A673 (cell line): ENCODE data around the gene ZNF286A. TPM values are rescaled to one million over a fixed set of nuclear protein-coding genes. Genes with fewer than 3 reads are reported as not detected.

Experiments
- BruUV-seq: library from RNA; stranded (reverse); fragments of 400-500 nt; replicated peaks from 2 replicates; lab custom pipeline; 2021; lab: Mats Ljungman, UMichigan
- CTCF ChIA-PET: fragments of 300-600 bp; sonication (Branson Sonifier 250); formaldehyde crosslinking; loops from one replicate; lab custom pipeline; 2022; ENCODE audit warnings: antibody characterized with exemption; lab: Charles Lee
- POLR2A ChIA-PET: fragments of 300-600 bp; sonication (Branson Sonifier 250); formaldehyde crosslinking; loops from one replicate; lab custom pipeline; 2022; ENCODE audit warnings: antibody characterized with exemption; ENCODE audit not compliant: low non-redundant PET; lab: Charles Lee
- DNase-seq: peaks from one replicate; pipeline ENCODE4 v3.0.0-alpha.2; 2015; ENCODE audit warnings: low spot score
- H3K27ac ChIP-seq: fragments of 200-600 bp; sonication (generic); 2 replicates; pipeline ENCODE4 v1.5.1; 2016; ENCODE audit warnings: mixed run types, low read depth, mild to moderate bottlenecking, mixed read lengths, antibody characterized with exemption, low read length; ENCODE audit not compliant: poor library complexity, severe bottlenecking
- H3K27me3 ChIP-seq: fragments of 200-600 bp; sonication (generic); replicated peaks from 2 replicates; pipeline ENCODE4 v1.6.1; 2017; ENCODE audit warnings: mixed run types, low read depth, mild to moderate bottlenecking, mixed read lengths, antibody characterized with exemption, low read length; ENCODE audit not compliant: insufficient read depth, poor library complexity
- H3K36me3 ChIP-seq: fragments of 200-600 bp; sonication (generic); 2 replicates; pipeline ENCODE4 v1.6.1; 2016; ENCODE audit warnings: mixed run types, mild to moderate bottlenecking, mixed read lengths, antibody characterized with exemption, low read length; ENCODE audit not compliant: insufficient read depth, poor library complexity, severe bottlenecking
- H3K4me1 ChIP-seq: fragments of 200-600 bp; sonication (generic); 2 replicates; pipeline ENCODE4 v1.6.1; 2017; ENCODE audit warnings: mixed run types, mild to moderate bottlenecking, mixed read lengths, antibody characterized with exemption, low read length; ENCODE audit not compliant: insufficient read depth, poor library complexity, severe bottlenecking
- H3K4me3 ChIP-seq: fragments of 200-600 bp; sonication (generic); 2 replicates; pipeline ENCODE4 v1.5.1; 2016; ENCODE audit warnings: low read depth, mixed run types, mild to moderate bottlenecking, mixed read lengths, low read length; ENCODE audit not compliant: poor library complexity, severe bottlenecking
- H3K9me3 ChIP-seq: fragments of 200-600 bp; sonication (generic); 2 replicates; pipeline ENCODE4 v1.6.1; 2016; ENCODE audit warnings: mixed run types, low read depth, mild to moderate bottlenecking, mixed read lengths, antibody characterized with exemption, low read length; ENCODE audit not compliant: poor library complexity, severe bottlenecking
- EZH2 ChIP-seq: fragments of 200-600 bp; sonication (generic); IDR thresholded peaks from 2 replicates; pipeline ENCODE4 v1.6.1; 2017; ENCODE audit warnings: borderline replicate concordance, low read depth, mild to moderate bottlenecking, mixed read lengths, antibody characterized with exemption, low read length; ENCODE audit not compliant: poor library complexity, severe bottlenecking
- intact Hi-C: fragments of 100-400 bp; cut with micrococcal nuclease; formaldehyde crosslinking; loops from one replicate; pipeline ENCODE4 v1.10.0; 2022; ENCODE audit not compliant: unreplicated experiment
- total RNA-seq: library from RNA; stranded (reverse); gene quantifications from 2 replicates; pipeline ENCODE4 v1.2.3, GENCODE V29; 2021
- TF ChIP-seq, protein P1 (sequence below): fragments of 300-800, 200-600 bp; sonication (generic); conservative IDR thresholded peaks from 2 replicates; pipeline ENCODE4 v1.5.1; 2017; ENCODE audit warnings: low read depth, mild to moderate bottlenecking, antibody characterized with exemption, low read length, moderate library complexity, mixed read lengths

The ZNF286A gene
- total RNA-seq, 1 experiment from 2014 or later = 82.0 TPM

DNA sequence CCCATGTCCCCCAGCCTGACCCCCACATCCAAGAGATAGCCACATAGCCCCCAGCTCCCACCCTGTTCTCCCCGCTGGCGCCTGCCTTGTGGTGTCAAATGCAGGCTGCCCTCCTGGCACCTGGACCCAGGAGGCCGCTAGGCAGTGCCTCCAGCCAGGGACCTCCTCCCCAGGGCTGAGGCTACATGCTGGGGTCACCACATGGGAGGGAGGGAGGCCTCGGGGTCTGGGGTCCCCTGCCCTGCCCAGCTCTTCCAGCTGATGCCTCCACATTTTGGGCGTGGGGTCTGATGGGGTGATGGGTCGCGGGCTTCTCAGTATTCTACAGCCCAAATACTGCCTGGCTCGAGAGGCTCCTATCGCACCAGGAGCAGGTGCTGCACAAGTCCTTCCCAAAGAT is 42.1 kb downstream of the ZNF286A start:
- H3K4me3 ChIP-seq = no peak overlapping the region
- no peak for DNase-seq
- H3K4me1 ChIP-seq = no peaks in the 10 kb centered on the region
- no TSS peak for BruUV-seq
- no peaks in the 10 kb centered on the region for H3K9me3 ChIP-seq
- CTCF ChIA-PET = no interaction called here
- no peaks in the 10 kb centered on the region for H3K36me3 ChIP-seq
- intact Hi-C loops = no loop called here
- no peak for TF ChIP-seq EZH2
- TF ChIP-seq, protein P1, sequence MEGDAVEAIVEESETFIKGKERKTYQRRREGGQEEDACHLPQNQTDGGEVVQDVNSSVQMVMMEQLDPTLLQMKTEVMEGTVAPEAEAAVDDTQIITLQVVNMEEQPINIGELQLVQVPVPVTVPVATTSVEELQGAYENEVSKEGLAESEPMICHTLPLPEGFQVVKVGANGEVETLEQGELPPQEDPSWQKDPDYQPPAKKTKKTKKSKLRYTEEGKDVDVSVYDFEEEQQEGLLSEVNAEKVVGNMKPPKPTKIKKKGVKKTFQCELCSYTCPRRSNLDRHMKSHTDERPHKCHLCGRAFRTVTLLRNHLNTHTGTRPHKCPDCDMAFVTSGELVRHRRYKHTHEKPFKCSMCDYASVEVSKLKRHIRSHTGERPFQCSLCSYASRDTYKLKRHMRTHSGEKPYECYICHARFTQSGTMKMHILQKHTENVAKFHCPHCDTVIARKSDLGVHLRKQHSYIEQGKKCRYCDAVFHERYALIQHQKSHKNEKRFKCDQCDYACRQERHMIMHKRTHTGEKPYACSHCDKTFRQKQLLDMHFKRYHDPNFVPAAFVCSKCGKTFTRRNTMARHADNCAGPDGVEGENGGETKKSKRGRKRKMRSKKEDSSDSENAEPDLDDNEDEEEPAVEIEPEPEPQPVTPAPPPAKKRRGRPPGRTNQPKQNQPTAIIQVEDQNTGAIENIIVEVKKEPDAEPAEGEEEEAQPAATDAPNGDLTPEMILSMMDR = no peak
- no peaks in the 10 kb centered on the region for H3K27me3 ChIP-seq
- POLR2A ChIA-PET = no interaction called here
- no peak overlapping the region for H3K27ac ChIP-seq

DNA sequence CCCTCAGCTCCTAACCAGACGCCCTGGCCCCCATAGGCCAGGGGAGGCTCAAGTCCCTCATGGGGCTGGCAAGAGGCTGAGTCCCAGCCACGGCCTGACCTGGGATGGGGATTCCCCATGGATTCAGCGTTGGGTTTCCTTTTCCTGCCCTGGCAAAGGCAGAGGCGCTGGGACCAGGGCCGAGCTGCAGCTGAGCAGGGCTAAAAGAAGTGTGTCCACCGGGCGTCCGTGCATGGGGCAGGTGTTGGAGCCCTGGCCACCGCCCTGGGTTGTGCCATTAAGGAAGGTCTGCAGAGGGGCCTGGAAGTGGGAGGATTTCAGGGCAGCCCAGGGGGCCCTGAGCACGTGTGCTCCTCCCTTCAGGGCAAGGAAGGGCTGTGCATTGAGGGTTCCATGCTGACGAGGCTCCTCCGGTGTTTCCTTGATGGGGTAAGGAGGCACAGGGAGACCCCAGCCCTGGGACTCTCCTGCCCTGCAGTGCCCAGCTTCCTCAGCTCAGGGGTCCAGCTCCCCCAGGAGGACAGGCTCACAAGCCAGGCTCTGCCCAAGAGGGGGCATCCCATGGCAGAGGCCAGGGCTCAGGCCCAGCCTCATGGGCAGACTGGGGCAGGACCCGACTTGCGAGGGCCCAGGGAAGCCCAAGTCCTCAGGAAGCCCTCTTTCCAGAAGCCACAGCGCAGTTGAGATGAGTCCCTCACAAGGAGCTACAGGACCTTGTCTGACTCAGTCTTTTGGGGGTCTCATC is 42.7 kb downstream of the ZNF286A start:
- H3K36me3 ChIP-seq = no peaks in the 10 kb centered on the region
- no peaks in the 10 kb centered on the region for H3K27me3 ChIP-seq
- no peak overlapping the region for H3K4me3 ChIP-seq
- TF ChIP-seq, protein P1 = no peak
- no peak for TF ChIP-seq EZH2
- DNase-seq = no peak
- BruUV-seq = no TSS peak
- H3K4me1 ChIP-seq = no peaks in the 10 kb centered on the region
- intact Hi-C loops = no loop called here
- no peak overlapping the region for H3K27ac ChIP-seq
- POLR2A ChIA-PET = no interaction called here
- no peaks in the 10 kb centered on the region for H3K9me3 ChIP-seq
- CTCF ChIA-PET = no interaction called here

DNA sequence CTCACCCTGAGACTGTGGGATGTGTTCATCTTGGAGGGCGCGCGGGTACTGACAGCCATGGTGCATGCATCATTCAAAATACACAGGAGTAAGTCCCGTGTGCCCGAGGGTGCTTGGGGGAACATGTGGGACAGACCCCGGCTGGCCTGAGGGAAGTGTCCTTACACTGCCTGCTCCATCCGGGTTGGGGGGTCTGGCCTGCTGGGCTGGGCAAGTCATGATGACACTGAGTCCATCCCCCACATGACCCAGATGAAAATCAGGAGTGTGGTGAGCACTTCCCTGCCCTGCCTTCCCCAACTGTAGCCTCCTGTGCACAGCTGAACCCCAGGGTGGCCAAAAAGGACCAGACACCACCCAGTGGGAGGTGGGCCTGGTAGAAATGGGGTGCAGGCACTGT is 43.4 kb downstream of the ZNF286A start:
- no peak overlapping the region for H3K27ac ChIP-seq
- H3K27me3 ChIP-seq = no peaks in the 10 kb centered on the region
- no peak for DNase-seq
- no peaks in the 10 kb centered on the region for H3K4me1 ChIP-seq
- ChIA-PET POLR2A (no interaction called here), CTCF (no interaction called here)
- H3K36me3 ChIP-seq = no peaks in the 10 kb centered on the region
- intact Hi-C loops = no loop called here
- TF ChIP-seq, protein P1 = no peak
- no peak for TF ChIP-seq EZH2
- H3K9me3 ChIP-seq = no peaks in the 10 kb centered on the region
- no peak overlapping the region for H3K4me3 ChIP-seq
- BruUV-seq = no TSS peak
